ENCODE measurements around the gene TRAF3IP3.
"Not testable (repeated sequence)": the region's sequence is repeated elsewhere in the genome, so short reads cannot be mapped to it uniquely, and the experiment has no call there.

TRAF3IP3 gene

DNA sequence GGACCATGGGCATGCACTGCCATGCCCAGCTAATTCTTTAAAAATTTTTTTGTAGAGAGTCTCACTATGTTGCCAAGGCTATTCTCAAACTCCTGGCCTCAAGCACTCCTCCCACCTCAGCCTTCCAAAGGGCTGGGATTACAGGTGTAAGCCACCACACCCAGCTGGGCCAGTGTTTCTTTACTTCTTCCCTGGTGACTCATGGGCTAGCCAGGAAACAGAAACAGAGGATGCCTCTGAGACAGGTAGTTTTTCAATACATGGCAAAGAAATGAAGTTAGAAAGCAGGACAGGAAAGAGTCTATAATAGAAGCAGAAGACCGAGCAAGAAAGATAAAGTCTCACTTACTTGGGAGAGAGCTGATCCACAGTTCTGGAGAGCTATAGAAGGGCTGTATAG, 36.1 kb downstream of the TRAF3IP3 start:
- TF ChIP-seq, protein P1, sequence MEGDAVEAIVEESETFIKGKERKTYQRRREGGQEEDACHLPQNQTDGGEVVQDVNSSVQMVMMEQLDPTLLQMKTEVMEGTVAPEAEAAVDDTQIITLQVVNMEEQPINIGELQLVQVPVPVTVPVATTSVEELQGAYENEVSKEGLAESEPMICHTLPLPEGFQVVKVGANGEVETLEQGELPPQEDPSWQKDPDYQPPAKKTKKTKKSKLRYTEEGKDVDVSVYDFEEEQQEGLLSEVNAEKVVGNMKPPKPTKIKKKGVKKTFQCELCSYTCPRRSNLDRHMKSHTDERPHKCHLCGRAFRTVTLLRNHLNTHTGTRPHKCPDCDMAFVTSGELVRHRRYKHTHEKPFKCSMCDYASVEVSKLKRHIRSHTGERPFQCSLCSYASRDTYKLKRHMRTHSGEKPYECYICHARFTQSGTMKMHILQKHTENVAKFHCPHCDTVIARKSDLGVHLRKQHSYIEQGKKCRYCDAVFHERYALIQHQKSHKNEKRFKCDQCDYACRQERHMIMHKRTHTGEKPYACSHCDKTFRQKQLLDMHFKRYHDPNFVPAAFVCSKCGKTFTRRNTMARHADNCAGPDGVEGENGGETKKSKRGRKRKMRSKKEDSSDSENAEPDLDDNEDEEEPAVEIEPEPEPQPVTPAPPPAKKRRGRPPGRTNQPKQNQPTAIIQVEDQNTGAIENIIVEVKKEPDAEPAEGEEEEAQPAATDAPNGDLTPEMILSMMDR (IDR thresholded peaks at IDR 0.05; ENCODE audit: borderline replicate concordance, insufficient read depth, low read depth, low read length) = no peak

GRCh38 chr1:209793711-209794110, 37.9 kb downstream of the TRAF3IP3 start:
- not testable (repeated sequence) for H3K4me3 ChIP-seq (ENCODE audit: low read depth, low read length)

More for the DNA sequence above, 36.1 kb downstream of the TRAF3IP3 start:
- H3K4me3 ChIP-seq (ENCODE audit: low read depth, low read length) = no peak overlapping the region

DNA sequence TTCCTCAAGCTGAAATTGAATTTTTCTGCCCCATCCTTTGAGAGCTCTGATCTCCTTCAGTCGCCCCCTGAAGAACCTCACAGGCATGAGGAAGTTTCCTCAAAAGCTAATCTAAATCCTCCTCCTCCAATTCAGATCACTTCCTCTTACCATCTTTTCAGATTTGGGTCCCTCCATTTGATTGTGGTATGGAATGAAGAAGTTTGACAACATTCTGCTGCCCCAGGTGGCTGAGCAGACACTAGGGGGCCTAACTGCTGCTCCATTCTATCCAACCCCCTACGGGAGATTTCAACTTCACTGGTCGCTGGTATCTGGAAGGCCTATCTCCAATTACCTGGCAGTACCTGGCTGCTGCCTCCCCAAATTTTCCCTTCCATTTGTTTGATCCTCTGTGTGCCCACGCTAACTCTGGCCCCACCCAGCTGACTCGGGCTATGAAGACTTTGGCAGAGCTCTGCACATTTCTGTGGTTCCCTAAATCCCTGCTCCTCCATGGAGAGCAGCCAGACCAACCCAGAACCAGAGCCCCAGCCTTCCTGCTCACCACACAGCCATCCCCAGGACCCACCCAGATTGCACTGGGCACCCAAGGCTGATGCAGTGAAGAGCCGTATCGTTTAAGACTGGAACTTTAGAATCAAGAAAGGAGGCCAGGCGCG, 42.3 kb downstream of the TRAF3IP3 start:
- no peak overlapping the region for H3K4me3 ChIP-seq (ENCODE audit: low read depth, low read length)
- TF ChIP-seq, protein P1 (IDR thresholded peaks at IDR 0.05; ENCODE audit: borderline replicate concordance, insufficient read depth, low read depth, low read length) = no peak

DNA sequence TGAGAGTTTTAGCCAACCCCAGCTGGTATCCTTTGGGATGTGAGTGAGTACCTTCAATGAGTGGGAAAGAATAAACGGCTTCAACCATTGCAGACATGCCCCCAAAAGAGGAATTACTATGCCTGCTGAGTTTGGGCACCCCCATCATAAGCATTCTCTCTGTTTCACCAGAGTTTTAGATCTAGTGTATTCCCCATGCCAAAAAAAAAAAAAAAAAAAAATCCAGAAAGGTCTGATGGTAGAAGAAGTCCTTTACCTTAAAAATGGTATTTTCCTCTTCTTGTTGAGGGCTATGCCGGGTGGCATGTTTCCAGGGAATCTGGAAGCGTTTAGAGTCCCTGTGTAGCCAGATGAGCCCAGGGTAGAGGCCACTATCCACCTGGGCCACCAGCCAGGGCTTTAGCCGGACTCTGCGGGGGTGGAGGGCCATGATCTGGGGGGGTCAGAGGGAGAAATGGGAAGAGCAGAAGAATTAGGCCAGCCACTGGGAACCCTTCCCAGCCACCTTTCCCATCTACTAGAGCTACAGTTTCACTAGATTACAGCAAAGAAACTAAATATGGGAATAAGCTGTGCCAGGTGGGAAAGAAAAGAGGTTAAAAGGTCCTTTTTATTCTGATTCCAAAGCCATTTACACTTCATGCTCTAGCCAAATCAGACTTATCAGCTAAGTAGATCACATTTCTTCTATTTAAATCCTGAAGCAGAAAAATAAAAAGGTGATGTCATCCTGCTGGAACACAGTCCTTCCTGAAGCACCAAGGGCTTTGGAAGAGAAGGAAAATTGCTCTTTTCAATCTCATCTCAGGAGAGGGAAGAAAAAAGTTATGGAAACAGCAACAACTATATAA, 45.4 kb downstream of the TRAF3IP3 start:
- no peak overlapping the region for H3K4me3 ChIP-seq (ENCODE audit: low read depth, low read length)
- TF ChIP-seq, protein P1 (IDR thresholded peaks at IDR 0.05; ENCODE audit: borderline replicate concordance, insufficient read depth, low read depth, low read length) = no peak

- TF ChIP-seq, protein P1 (IDR thresholded peaks at IDR 0.05; ENCODE audit: borderline replicate concordance, insufficient read depth, low read depth, low read length) = no peak
- no peak overlapping the region for H3K4me3 ChIP-seq (ENCODE audit: low read depth, low read length)
Observed at GRCh38 chr1:209802117-209802779, 46.4 kb downstream of the TRAF3IP3 start.

- H3K4me3 ChIP-seq (ENCODE audit: low read depth, low read length) = no peak overlapping the region
- TF ChIP-seq, protein P1 (IDR thresholded peaks at IDR 0.05; ENCODE audit: borderline replicate concordance, insufficient read depth, low read depth, low read length) = no peak
Observed at GRCh38 chr1:209802780-209803152, 46.9 kb downstream of the TRAF3IP3 start.

GRCh38 chr1:209803568-209803967, 47.7 kb downstream of the TRAF3IP3 start:
- TF ChIP-seq, protein P1 (IDR thresholded peaks at IDR 0.05; ENCODE audit: borderline replicate concordance, insufficient read depth, low read depth, low read length) = no peak
- no peak overlapping the region for H3K4me3 ChIP-seq (ENCODE audit: low read depth, low read length)
